WTC11 (cell line): ENCODE measurements around the gene OS9. TPM values are rescaled to one million over a fixed set of nuclear protein-coding genes. Genes with fewer than 3 reads are reported as not detected.

Experiments
- ATAC-seq: fragments of 200-7000 bp; cut with Tn5 transposase; 2 replicates; pipeline ENCODE4 v1.10.0; 2021; ENCODE audit warnings: mild to moderate bottlenecking, moderate library complexity
- CTCF ChIA-PET: fragments of 300-600 bp; sonication (Branson Sonifier 250); formaldehyde crosslinking; loops from one replicate; lab custom pipeline; 2021; ENCODE audit warnings: antibody characterized with exemption; lab: Charles Lee
- POLR2A ChIA-PET: fragments of 350-600 bp; sonication (Branson Sonifier 250); formaldehyde crosslinking; loops from one replicate; lab custom pipeline; 2021; ENCODE audit warnings: antibody characterized with exemption; lab: Charles Lee
- DNase-seq: peaks from one replicate; pipeline ENCODE4 v3.0.0; 2021; ENCODE audit warnings: low spot score
- H3K27ac Mint-ChIP-seq: 2 replicates; pipeline ENCODE4 v1.8.0; 2021; ENCODE audit warnings: mixed read lengths
- H3K27me3 Mint-ChIP-seq: 2 replicates; pipeline ENCODE4 v1.8.0; 2021; ENCODE audit warnings: low read depth, mild to moderate bottlenecking, moderate library complexity, mixed read lengths
- H3K36me3 Mint-ChIP-seq: 2 replicates; pipeline ENCODE4 v1.8.0; 2021; ENCODE audit warnings: mixed read lengths
- H3K4me1 Mint-ChIP-seq: 2 replicates; pipeline ENCODE4 v1.8.0; 2022; ENCODE audit warnings: mixed read lengths
- H3K4me3 Mint-ChIP-seq: 2 replicates; pipeline ENCODE4 v1.8.0; 2021; ENCODE audit warnings: mild to moderate bottlenecking, moderate library complexity, mixed read lengths
- H3K9me3 Mint-ChIP-seq: 2 replicates; pipeline ENCODE4 v1.8.0; 2021; ENCODE audit warnings: mixed read lengths
- ETV6 ChIP-seq: sonication (generic); formaldehyde crosslinking; IDR thresholded peaks from 2 replicates; pipeline ENCODE4 v1.8.1; 2022; ENCODE audit warnings: mild to moderate bottlenecking, missing genetic modification reagents
- JAZF1 ChIP-seq: fragments of 250-450 bp; sonication (Bioruptor Pico); IDR thresholded peaks from 2 replicates; pipeline ENCODE4 v1.9.0; 2021; ENCODE audit warnings: moderate library complexity, mild to moderate bottlenecking, inconsistent platforms
- NR1H2 ChIP-seq: sonication (generic); formaldehyde crosslinking; IDR thresholded peaks from 2 replicates; pipeline ENCODE4 v1.9.0; 2021; ENCODE audit warnings: mild to moderate bottlenecking, moderate library complexity, missing genetic modification reagents
- NR2C2 ChIP-seq: sonication (generic); formaldehyde crosslinking; IDR thresholded peaks from 2 replicates; pipeline ENCODE4 v1.8.0; 2022; ENCODE audit warnings: mild to moderate bottlenecking, missing genetic modification reagents
- TCF7 ChIP-seq: sonication (generic); formaldehyde crosslinking; IDR thresholded peaks from 2 replicates; pipeline ENCODE4 v1.8.0; 2022; ENCODE audit warnings: mild to moderate bottlenecking, low read depth, missing genetic modification reagents, moderate library complexity
- TP53 ChIP-seq: sonication (generic); formaldehyde crosslinking; IDR thresholded peaks from 2 replicates; pipeline ENCODE4 v1.8.1; 2023; ENCODE audit warnings: mild to moderate bottlenecking, missing genetic modification reagents
- ZNF263 ChIP-seq: sonication (generic); formaldehyde crosslinking; IDR thresholded peaks from 2 replicates; pipeline ENCODE4 v1.8.1; 2022; ENCODE audit warnings: low read depth, mild to moderate bottlenecking, moderate library complexity, missing genetic modification reagents
- ZNF423 ChIP-seq: fragments of 250-450 bp; sonication (Bioruptor Pico); IDR thresholded peaks from 2 replicates; pipeline ENCODE4 v2.1.2; 2022; ENCODE audit warnings: mild to moderate bottlenecking, moderate library complexity
- total RNA-seq: library from RNA; stranded (reverse); gene quantifications from 3 replicates; pipeline ENCODE4 v1.2.3, GENCODE V29; 2021
- TF ChIP-seq, protein P1 (sequence below): fragments of 250-450 bp; sonication (Bioruptor Pico); IDR thresholded peaks from 2 replicates; pipeline ENCODE4 v1.9.0; 2021; ENCODE audit warnings: mild to moderate bottlenecking, borderline replicate concordance
- TF ChIP-seq, protein P2 (sequence below): sonication (generic); formaldehyde crosslinking; IDR thresholded peaks from 2 replicates; pipeline ENCODE4 v1.8.0; 2023; ENCODE audit warnings: missing genetic modification reagents, mild to moderate bottlenecking, borderline replicate concordance
- TF ChIP-seq, protein P3 (sequence below): sonication (generic); formaldehyde crosslinking; IDR thresholded peaks from 2 replicates; pipeline ENCODE4 v1.8.1; 2022; ENCODE audit warnings: low read depth, missing genetic modification reagents, borderline replicate concordance

The OS9 gene
- total RNA-seq, 1 experiment from 2014 or later, result 77.5 TPM

DNA sequence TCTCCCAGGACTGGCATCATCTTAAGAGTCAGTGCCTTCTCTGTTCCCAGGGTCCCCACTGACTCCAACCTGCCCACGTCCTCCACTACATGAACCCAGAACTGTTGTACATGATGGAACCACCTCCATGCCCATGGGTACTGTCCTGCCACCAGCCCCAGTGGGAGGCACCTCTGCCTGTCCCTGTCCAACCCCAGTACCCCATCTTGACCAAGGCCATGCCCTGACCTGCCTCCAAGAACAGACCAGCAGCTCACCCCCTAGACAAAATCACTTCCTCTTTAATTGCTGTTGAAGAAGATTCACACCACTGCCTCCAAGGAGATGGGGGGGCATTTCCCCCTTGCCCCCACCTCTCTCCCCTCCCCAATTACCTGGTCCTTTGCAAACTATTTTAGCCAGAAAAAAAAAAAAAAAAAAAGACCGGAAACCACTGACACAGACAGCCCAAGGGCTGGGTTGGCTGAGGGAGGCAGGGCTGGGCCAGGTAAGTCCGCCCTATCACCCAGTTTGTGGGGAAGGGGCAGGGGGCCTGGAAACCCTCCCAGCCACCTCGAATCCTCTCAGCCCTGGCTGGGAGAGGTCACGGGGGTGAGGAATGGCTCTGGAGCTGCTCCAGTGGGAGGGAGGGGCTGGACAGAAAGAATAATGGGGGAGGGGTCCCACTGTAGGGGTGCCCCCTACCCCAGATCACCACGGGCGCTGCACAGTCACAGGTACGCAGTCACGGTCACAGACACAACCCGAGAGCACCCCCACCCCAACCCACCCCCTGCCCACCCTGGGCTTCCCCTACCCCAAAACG lies 31.2 kb downstream of the OS9 start (continued):
- TF ChIP-seq, protein P1, sequence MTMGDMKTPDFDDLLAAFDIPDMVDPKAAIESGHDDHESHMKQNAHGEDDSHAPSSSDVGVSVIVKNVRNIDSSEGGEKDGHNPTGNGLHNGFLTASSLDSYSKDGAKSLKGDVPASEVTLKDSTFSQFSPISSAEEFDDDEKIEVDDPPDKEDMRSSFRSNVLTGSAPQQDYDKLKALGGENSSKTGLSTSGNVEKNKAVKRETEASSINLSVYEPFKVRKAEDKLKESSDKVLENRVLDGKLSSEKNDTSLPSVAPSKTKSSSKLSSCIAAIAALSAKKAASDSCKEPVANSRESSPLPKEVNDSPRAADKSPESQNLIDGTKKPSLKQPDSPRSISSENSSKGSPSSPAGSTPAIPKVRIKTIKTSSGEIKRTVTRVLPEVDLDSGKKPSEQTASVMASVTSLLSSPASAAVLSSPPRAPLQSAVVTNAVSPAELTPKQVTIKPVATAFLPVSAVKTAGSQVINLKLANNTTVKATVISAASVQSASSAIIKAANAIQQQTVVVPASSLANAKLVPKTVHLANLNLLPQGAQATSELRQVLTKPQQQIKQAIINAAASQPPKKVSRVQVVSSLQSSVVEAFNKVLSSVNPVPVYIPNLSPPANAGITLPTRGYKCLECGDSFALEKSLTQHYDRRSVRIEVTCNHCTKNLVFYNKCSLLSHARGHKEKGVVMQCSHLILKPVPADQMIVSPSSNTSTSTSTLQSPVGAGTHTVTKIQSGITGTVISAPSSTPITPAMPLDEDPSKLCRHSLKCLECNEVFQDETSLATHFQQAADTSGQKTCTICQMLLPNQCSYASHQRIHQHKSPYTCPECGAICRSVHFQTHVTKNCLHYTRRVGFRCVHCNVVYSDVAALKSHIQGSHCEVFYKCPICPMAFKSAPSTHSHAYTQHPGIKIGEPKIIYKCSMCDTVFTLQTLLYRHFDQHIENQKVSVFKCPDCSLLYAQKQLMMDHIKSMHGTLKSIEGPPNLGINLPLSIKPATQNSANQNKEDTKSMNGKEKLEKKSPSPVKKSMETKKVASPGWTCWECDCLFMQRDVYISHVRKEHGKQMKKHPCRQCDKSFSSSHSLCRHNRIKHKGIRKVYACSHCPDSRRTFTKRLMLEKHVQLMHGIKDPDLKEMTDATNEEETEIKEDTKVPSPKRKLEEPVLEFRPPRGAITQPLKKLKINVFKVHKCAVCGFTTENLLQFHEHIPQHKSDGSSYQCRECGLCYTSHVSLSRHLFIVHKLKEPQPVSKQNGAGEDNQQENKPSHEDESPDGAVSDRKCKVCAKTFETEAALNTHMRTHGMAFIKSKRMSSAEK (CRISPR knock-in tag), result no peak
- TF ChIP-seq NR2C2 (no peak), TP53 (CRISPR knock-in tag) (no peak), ETV6 (CRISPR knock-in tag) (no peak), JAZF1 (CRISPR knock-in tag) (no peak), NR1H2 (no peak), ZNF263 (no peak)
- TF ChIP-seq, protein P2, sequence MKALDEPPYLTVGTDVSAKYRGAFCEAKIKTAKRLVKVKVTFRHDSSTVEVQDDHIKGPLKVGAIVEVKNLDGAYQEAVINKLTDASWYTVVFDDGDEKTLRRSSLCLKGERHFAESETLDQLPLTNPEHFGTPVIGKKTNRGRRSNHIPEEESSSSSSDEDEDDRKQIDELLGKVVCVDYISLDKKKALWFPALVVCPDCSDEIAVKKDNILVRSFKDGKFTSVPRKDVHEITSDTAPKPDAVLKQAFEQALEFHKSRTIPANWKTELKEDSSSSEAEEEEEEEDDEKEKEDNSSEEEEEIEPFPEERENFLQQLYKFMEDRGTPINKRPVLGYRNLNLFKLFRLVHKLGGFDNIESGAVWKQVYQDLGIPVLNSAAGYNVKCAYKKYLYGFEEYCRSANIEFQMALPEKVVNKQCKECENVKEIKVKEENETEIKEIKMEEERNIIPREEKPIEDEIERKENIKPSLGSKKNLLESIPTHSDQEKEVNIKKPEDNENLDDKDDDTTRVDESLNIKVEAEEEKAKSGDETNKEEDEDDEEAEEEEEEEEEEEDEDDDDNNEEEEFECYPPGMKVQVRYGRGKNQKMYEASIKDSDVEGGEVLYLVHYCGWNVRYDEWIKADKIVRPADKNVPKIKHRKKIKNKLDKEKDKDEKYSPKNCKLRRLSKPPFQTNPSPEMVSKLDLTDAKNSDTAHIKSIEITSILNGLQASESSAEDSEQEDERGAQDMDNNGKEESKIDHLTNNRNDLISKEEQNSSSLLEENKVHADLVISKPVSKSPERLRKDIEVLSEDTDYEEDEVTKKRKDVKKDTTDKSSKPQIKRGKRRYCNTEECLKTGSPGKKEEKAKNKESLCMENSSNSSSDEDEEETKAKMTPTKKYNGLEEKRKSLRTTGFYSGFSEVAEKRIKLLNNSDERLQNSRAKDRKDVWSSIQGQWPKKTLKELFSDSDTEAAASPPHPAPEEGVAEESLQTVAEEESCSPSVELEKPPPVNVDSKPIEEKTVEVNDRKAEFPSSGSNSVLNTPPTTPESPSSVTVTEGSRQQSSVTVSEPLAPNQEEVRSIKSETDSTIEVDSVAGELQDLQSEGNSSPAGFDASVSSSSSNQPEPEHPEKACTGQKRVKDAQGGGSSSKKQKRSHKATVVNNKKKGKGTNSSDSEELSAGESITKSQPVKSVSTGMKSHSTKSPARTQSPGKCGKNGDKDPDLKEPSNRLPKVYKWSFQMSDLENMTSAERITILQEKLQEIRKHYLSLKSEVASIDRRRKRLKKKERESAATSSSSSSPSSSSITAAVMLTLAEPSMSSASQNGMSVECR, result no peak
- TF ChIP-seq, protein P3, sequence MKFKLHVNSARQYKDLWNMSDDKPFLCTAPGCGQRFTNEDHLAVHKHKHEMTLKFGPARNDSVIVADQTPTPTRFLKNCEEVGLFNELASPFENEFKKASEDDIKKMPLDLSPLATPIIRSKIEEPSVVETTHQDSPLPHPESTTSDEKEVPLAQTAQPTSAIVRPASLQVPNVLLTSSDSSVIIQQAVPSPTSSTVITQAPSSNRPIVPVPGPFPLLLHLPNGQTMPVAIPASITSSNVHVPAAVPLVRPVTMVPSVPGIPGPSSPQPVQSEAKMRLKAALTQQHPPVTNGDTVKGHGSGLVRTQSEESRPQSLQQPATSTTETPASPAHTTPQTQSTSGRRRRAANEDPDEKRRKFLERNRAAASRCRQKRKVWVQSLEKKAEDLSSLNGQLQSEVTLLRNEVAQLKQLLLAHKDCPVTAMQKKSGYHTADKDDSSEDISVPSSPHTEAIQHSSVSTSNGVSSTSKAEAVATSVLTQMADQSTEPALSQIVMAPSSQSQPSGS (CRISPR knock-in tag), result no peak

DNA sequence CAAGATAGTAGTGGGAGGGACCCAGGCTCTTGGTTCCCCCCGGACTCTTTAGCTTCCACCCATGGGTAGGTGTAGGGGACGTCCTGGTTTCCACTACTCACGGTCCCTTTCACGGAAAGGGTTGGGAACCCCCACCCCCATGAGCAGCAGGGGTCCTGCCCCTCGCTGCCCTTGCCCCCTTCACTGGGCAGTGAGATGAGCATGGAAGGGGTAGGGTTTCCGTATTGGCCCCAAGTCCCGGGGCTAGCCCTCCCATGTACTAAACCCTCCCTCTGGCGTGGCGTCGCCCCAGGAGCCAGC lies 31.9 kb downstream of the OS9 start:
- H3K4me1 Mint-ChIP-seq, result peaks cover 15% of the 10 kb centered on the region
- H3K9me3 Mint-ChIP-seq, result no peaks in the 10 kb centered on the region
- H3K27ac Mint-ChIP-seq, result no peak overlapping the region
- H3K27me3 Mint-ChIP-seq, result peaks cover 82% of the 10 kb centered on the region
- H3K4me3 Mint-ChIP-seq, result peak overlapping the region; percentile 94
- POLR2A ChIA-PET, result interaction anchor here (0.7 to 1.0 kb wide), 2 partner anchors 10 to 11 kb away, joined by 3 to 6 read pairs; no protein-coding TSS in a partner anchor
- H3K36me3 Mint-ChIP-seq, result no peaks in the 10 kb centered on the region
- ATAC-seq, result no peak
- TF ChIP-seq ZNF423 (CRISPR knock-in tag) (peak; percentile 35; the same call in 1 of the 2 replicates), TCF7 (CRISPR knock-in tag) (no peak)
- DNase-seq, result no peak
- CTCF ChIA-PET, result interaction anchor here (0.6 to 5.8 kb wide), 34 partner anchors 10 to 390 kb away, joined by 3 to 146 read pairs (median 5); partner anchors contain the start of genes AGAP2, ARHGEF25, ATP23 and B4GALNT1
